ENCODE results near the gene NDUFS6.

NDUFS6 gene

DNA sequence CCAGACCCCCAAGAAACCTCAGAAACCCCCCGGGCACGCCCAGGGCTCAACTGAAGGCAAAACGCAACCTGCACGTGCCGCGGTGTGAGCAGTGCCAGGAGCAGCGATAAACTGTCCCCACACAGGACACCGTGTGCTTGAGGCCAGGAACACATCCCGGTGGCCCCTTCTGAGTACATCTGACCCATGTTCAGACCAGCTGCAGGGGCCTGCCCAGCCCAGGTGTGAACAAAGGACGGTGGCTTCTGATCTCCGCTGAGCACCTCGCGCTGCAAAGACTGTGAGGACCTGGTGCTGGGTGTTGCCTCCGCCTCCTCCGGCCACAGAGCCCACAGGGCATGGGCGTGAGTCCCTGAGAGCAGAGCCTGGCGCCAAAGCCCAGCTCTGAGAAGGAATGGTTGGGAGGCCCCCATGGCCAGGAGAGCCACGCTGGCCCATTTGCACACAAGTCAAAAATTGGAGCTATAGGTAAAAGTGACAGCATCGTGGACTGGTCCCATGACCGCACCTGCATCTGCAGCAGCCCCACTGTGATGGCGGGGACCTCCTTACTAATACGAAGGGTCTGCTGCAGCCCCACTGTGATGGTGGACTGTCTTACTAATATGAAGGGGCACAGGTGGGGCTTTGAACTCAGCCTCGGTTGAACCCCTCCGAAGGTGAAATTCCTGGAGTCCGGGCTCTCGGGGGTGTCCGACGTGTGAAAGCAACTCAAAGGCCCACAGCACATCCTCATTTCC is 31.5 kb downstream of the NDUFS6 start:
- TF ChIP-seq GATA2 (IDR thresholded peaks at IDR 0.05; ENCODE audit: low read depth, low read length) (no peak), GATA3 (IDR thresholded peaks at IDR 0.05; ENCODE audit: low read depth, low read length) (no peak)

- TF ChIP-seq GATA2 (IDR thresholded peaks at IDR 0.05; ENCODE audit: low read depth, low read length) (no peak), GATA3 (IDR thresholded peaks at IDR 0.05; ENCODE audit: low read depth, low read length) (no peak)
Observed at GRCh38 chr5:1833264-1834021, 32.2 kb downstream of the NDUFS6 start.

DNA sequence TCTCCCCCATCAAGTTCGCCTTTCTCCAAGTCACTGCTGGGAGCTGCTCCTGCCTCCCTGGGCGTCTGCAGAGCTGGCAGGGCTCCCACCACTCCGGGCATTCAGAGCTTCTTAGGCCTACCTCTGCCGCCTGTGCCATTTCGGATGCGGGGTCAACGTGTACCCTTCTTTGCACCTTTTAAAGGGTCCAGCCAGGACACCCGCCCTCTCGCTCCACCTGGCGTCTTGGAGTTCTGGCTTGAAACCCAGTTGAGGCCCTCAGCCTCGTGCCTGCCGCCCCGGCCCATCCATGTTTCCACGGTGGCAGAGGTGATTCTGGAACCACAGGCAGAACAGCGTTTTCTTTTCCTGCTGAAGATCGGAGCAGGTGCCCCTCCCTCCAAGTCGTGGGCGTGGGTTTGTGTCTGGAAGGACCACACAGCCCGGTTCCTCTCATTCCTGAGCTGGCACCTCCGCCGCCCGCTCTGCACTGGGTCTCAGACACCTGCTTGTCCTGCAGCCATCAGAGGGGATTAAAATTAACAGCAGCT is 32.9 kb downstream of the NDUFS6 start:
- TF ChIP-seq GATA2 (IDR thresholded peaks at IDR 0.05; ENCODE audit: low read depth, low read length) (no peak), GATA3 (IDR thresholded peaks at IDR 0.05; ENCODE audit: low read depth, low read length) (no peak)

- no peak for TF ChIP-seq GATA2 (IDR thresholded peaks at IDR 0.05; ENCODE audit: low read depth, low read length)
- TF ChIP-seq GATA3 (IDR thresholded peaks at IDR 0.05; ENCODE audit: low read depth, low read length), result no peak
Observed at GRCh38 chr5:1834721-1835429, 33.7 kb downstream of the NDUFS6 start.

DNA sequence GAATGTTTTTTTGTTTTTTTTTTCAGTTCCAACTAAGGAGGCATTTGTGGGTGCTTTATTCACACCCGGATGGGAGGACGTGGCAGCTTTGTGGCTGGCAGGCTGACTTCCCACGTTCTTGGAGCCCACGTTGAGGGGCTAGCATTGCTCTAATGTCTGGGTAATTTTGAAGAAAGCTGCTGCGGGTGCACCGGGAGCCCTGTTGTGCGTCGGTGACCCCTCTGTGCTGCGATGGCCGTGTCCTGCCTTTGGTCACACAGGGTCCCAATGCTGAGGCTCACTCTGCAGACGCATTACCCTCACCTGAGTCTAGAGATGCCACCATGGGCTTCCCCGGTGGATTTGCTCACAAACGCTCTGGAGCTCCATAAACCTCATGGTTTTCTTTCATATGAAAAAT is 34.2 kb downstream of the NDUFS6 start:
- TF ChIP-seq GATA3 (IDR thresholded peaks at IDR 0.05; ENCODE audit: low read depth, low read length) (no peak), GATA2 (IDR thresholded peaks at IDR 0.05; ENCODE audit: low read depth, low read length) (no peak)

DNA sequence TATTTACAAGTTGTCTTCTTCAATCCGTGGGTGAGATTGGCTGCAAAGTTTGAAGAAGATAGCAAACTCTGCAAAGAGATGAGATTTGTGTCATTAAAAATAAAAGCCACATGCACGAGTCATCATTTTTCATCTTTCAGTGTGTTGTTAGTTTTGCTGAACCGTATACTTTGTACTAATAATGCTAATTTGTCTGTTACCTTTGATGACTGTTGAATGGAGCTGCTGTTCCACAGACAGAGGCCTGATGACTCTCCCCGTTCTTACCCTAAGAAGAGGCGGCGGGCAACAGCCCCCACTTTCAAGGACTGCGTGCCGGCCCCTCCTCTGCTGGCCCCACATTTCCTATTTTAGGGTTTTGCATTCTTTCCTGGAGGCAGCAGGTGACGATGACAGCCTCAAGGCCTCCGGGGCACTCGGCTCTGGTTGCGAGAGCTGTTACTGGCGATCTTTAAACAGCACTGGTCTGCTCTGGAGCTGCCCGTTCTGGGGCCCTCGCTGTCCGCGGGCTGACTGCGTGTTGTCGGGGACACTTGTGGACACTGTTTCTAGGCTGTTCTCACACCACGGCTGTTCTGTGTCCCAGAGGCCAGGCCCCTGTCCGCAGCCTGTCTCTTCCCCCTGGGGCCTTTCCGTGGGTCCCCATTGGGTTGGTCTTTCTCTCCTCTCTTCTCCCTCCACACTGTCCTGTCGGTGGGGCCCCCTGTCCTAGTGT is 35.1 kb downstream of the NDUFS6 start:
- TF ChIP-seq GATA2 (IDR thresholded peaks at IDR 0.05; ENCODE audit: low read depth, low read length), result no peak
- TF ChIP-seq GATA3 (IDR thresholded peaks at IDR 0.05; ENCODE audit: low read depth, low read length), result no peak

DNA sequence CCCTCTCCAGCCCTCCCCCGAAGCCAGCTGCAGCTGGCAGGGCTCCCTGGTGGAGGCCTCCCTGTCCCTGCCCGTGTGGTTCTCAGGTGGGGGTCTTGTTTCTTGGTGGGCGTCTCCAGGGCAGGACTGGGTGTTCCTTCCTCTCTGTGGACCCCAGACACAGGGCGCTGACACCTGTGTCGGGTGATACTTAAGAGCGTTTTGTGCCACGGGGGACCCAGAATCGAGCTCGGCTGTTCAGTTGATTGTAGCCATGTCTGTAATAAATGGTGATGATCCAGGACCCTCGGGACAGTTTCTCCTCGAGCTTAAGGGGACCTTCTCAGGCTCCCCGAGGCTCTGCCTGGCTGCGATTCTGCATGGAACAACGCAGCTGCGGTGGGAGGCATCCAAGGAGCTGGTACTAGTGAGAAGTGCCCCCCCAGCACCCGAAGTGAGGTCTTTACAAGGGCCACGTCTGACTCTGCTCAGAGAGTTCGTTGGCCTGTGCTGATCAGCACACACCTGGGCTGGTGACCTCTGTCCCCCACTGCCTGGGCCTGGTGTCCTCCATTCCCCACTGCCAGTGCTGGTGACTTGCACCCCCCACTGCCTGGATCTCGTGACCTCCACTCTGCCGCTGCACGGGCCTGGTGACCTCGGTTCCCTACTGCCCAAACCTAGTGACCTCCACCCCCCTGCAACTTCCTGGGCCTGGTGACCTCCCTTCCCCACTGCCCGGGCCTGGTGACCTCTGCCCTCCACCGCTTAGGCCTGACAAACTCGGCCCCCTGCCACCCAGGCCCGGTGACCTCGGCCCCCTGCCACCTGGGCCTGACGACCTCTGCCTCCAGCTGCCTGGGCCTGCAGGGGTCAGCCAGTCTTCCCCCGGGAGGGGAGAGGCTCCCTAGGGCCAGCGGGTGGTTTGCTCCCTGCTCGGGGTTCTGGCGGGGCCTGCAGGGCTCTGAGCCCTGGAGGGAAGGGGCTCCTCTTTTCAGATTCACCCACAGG is 36.0 kb downstream of the NDUFS6 start:
- no peak for TF ChIP-seq GATA2 (IDR thresholded peaks at IDR 0.05; ENCODE audit: low read depth, low read length)
- TF ChIP-seq GATA3 (IDR thresholded peaks at IDR 0.05; ENCODE audit: low read depth, low read length), result no peak

GRCh38 chr5:1838013-1838412 is 36.8 kb downstream of the NDUFS6 start:
- no peak for TF ChIP-seq GATA3 (IDR thresholded peaks at IDR 0.05; ENCODE audit: low read depth, low read length)
- TF ChIP-seq GATA2 (IDR thresholded peaks at IDR 0.05; ENCODE audit: low read depth, low read length), result no peak

- TF ChIP-seq GATA3 (IDR thresholded peaks at IDR 0.05; ENCODE audit: low read depth, low read length), result no peak
- TF ChIP-seq GATA2 (IDR thresholded peaks at IDR 0.05; ENCODE audit: low read depth, low read length), result no peak
Observed at GRCh38 chr5:1840071-1840547, 38.9 kb downstream of the NDUFS6 start.

- TF ChIP-seq GATA2 (IDR thresholded peaks at IDR 0.05; ENCODE audit: low read depth, low read length) (no peak), GATA3 (IDR thresholded peaks at IDR 0.05; ENCODE audit: low read depth, low read length) (no peak)
Observed at GRCh38 chr5:1840741-1841521, 39.7 kb downstream of the NDUFS6 start.

DNA sequence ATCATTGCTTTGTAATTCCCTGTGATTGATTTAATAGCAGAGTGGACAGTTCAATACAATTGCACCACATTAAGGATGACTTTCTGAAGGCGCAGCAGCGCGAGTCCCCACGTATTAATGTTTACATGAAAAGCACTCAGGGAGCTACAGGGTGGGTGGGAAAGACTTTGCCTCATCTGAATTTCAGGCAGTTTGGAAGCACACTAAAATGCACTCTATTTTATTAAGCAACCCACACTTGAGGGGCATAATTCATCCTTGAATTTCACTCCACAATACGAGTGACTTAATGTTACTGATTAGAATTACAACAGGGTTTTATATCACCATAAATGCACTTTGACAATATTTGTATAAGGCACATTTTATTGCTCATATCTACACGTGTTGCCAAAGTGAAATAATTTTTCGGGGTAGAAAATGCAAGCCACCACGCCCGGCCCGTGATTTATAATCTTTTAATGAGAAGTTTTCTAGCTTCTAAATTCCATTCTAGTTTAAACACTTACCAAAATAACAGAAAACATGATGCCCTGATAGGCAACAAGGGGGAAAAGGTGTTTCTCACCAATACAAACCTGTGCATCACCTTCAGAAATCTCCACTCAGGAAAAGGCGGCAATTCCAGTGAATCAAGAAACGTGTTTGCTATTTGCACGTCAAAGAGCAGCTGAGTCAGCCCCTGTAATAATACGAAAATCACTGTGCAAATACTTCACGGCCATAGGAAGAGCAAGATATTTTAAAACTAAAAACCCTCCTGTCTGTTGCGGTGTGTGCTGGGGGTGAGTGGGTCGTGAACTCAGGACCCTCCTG is 41.0 kb downstream of the NDUFS6 start:
- TF ChIP-seq GATA2 (IDR thresholded peaks at IDR 0.05; ENCODE audit: low read depth, low read length) (no peak), GATA3 (IDR thresholded peaks at IDR 0.05; ENCODE audit: low read depth, low read length) (no peak)

All from SH-SY5Y (cell line).